ENCODE measurements around the gene DHDH. TPM values are rescaled to one million over a fixed set of nuclear protein-coding genes. Genes with fewer than 3 reads are reported as not detected.

DHDH gene
- total RNA-seq, 2 donors from 2014 or later: 0.44 to 2.3 TPM

GRCh38 chr19:48945817-48946216 lies 12.3 kb downstream of the DHDH start:
- Mint-ChIP-seq H3K4me3 (no peak overlapping the region), H3K36me3 (ENCODE audit: low read depth) (peaks cover 1% of the 10 kb centered on the region), H3K27me3 (ENCODE audit: insufficient read depth) (no peaks in the 10 kb centered on the region), H3K9me3 (peaks cover 3% of the 10 kb centered on the region), H3K27ac (no peak overlapping the region), H3K4me1 (no peaks in the 10 kb centered on the region)
- Histone ChIP-seq H3K4me3 (ENCODE audit: low read length) (no peak overlapping the region), H3K9me3 (ENCODE audit: control insufficient read depth, low read length) (no peaks in the 10 kb centered on the region), H3K9ac (ENCODE audit: extremely low read depth, low read length, poor library complexity, severe bottlenecking) (no peak overlapping the region), H3K27me3 (ENCODE audit: control insufficient read depth, insufficient read depth, low read length, poor library complexity, severe bottlenecking) (no peaks in the 10 kb centered on the region), H3K27ac (ENCODE audit: low read depth, low read length) (no peak overlapping the region), H3K36me3 (ENCODE audit: control insufficient read depth, insufficient read depth, low read length) (no peaks in the 10 kb centered on the region), H3K4me1 (ENCODE audit: control insufficient read depth, insufficient read depth, low read length) (no peaks in the 10 kb centered on the region)
- TF ChIP-seq CTCF (conservative IDR thresholded peaks at IDR 0.05): no peak
- 87 to 88% methylated on average over 2 of the region's 2 CpGs for WGBS, 2 experiments (ENCODE audit: insufficient coverage in 1 of 2, insufficient read length in 1 of 2)
- no peak for DNase-seq

GRCh38 chr19:48946463-48947257 lies 13.2 kb downstream of the DHDH start:
- Mint-ChIP-seq H3K4me1 (no peaks in the 10 kb centered on the region), H3K9me3 (no peaks in the 10 kb centered on the region), H3K27ac (no peak overlapping the region), H3K4me3 (no peak overlapping the region), H3K36me3 (ENCODE audit: low read depth) (no peaks in the 10 kb centered on the region), H3K27me3 (ENCODE audit: insufficient read depth) (peaks cover under 1% of the 10 kb centered on the region)
- no peak for TF ChIP-seq CTCF (conservative IDR thresholded peaks at IDR 0.05)
- Histone ChIP-seq H3K27me3 (ENCODE audit: control insufficient read depth, insufficient read depth, low read length, poor library complexity, severe bottlenecking) (no peaks in the 10 kb centered on the region), H3K4me1 (ENCODE audit: control insufficient read depth, insufficient read depth, low read length) (no peaks in the 10 kb centered on the region), H3K9ac (ENCODE audit: extremely low read depth, low read length, poor library complexity, severe bottlenecking) (no peak overlapping the region), H3K27ac (ENCODE audit: low read depth, low read length) (no peak overlapping the region), H3K36me3 (ENCODE audit: control insufficient read depth, insufficient read depth, low read length) (no peaks in the 10 kb centered on the region), H3K9me3 (ENCODE audit: control insufficient read depth, low read length) (no peaks in the 10 kb centered on the region), H3K4me3 (ENCODE audit: low read length) (no peak overlapping the region)
- DNase-seq: no peak
- WGBS, 2 experiments (ENCODE audit: insufficient coverage in 1 of 2, insufficient read length in 1 of 2): 78 to 87% methylated on average over 3 to 9 of the region's 9 CpGs

- no peaks in the 10 kb centered on the region for H3K4me1 Mint-ChIP-seq
- no peaks in the 10 kb centered on the region for H3K9me3 ChIP-seq (ENCODE audit: control insufficient read depth, low read length)
- H3K4me1 ChIP-seq (ENCODE audit: control insufficient read depth, insufficient read depth, low read length): no peaks in the 10 kb centered on the region
- no peak overlapping the region for H3K27ac Mint-ChIP-seq
- TF ChIP-seq CTCF (conservative IDR thresholded peaks at IDR 0.05): no peak
- no peaks in the 10 kb centered on the region for H3K9me3 Mint-ChIP-seq
- H3K27me3 Mint-ChIP-seq (ENCODE audit: insufficient read depth): peaks cover 5% of the 10 kb centered on the region
- no peak overlapping the region for H3K4me3 ChIP-seq (ENCODE audit: low read length)
- no peak overlapping the region for H3K9ac ChIP-seq (ENCODE audit: extremely low read depth, low read length, poor library complexity, severe bottlenecking)
- H3K27me3 ChIP-seq (ENCODE audit: control insufficient read depth, insufficient read depth, low read length, poor library complexity, severe bottlenecking): no peaks in the 10 kb centered on the region
- H3K27ac ChIP-seq (ENCODE audit: low read depth, low read length): no peak overlapping the region
- no peak for DNase-seq
- no peaks in the 10 kb centered on the region for H3K36me3 ChIP-seq (ENCODE audit: control insufficient read depth, insufficient read depth, low read length)
- no peak overlapping the region for H3K4me3 Mint-ChIP-seq
- no peaks in the 10 kb centered on the region for H3K36me3 Mint-ChIP-seq (ENCODE audit: low read depth)
- WGBS, 2 experiments (ENCODE audit: insufficient coverage in 1 of 2, insufficient read length in 1 of 2): 90 to 97% methylated on average over 3 of the region's 3 CpGs
These were observed 13.7 kb downstream of the DHDH start for GRCh38 chr19:48947258-48947542.

Data from endodermal cell (in vitro differentiated cells).